Activated T-helper 17 cell treated with anti-CD3 and anti-CD28 coated beads, Interleukin-2, amount 50 U/mL, for 72 hours (primary cell): ENCODE measurements around the gene SUPT3H. TPM values are rescaled to one million over a fixed set of nuclear protein-coding genes. Genes with fewer than 3 reads are reported as not detected.

Source experiments
- ATAC-seq: fragments of 150-1000 bp; cut with Tn5 transposase; replicated peaks from 2 replicates; pipeline ENCODE4 v1.10.0; 2021; ENCODE audit warnings: mild to moderate bottlenecking, moderate library complexity
- H3K27ac Mint-ChIP-seq: one replicate; pipeline ENCODE4 v1.8.0; 2022; ENCODE audit warnings: mixed read lengths
- H3K27me3 Mint-ChIP-seq: one replicate; pipeline ENCODE4 v1.8.0; 2022; ENCODE audit warnings: mixed read lengths
- H3K36me3 Mint-ChIP-seq: one replicate; pipeline ENCODE4 v1.8.0; 2022; ENCODE audit warnings: low read depth, mild to moderate bottlenecking, mixed read lengths
- H3K4me1 Mint-ChIP-seq: one replicate; pipeline ENCODE4 v1.8.0; 2022; ENCODE audit warnings: mixed read lengths
- H3K4me3 Mint-ChIP-seq: one replicate; pipeline ENCODE4 v1.8.0; 2022; ENCODE audit warnings: mild to moderate bottlenecking, mixed read lengths
- H3K9me3 Mint-ChIP-seq: one replicate; pipeline ENCODE4 v1.8.0; 2022; ENCODE audit warnings: mixed read lengths
- total RNA-seq, 2 donors: library from RNA; stranded (reverse); gene quantifications; one replicate each; pipeline ENCODE4 v1.2.3, GENCODE V29; 2022

Gene SUPT3H
- total RNA-seq, 2 donors from 2014 or later: 12.1 to 20.0 TPM

GRCh38 chr6:45132658-45133294, 245.0 kb downstream of the SUPT3H start:
- Mint-ChIP-seq H3K27ac (no peak overlapping the region), H3K27me3 (no peaks in the 10 kb centered on the region), H3K9me3 (peaks cover 12% of the 10 kb centered on the region), H3K4me3 (no peak overlapping the region), H3K4me1 (no peaks in the 10 kb centered on the region), H3K36me3 (no peaks in the 10 kb centered on the region)
- no peak for ATAC-seq

GRCh38 chr6:45132059-45132458, 245.7 kb downstream of the SUPT3H start:
- H3K4me1 Mint-ChIP-seq: no peaks in the 10 kb centered on the region

GRCh38 chr6:45129051-45129450, 248.7 kb downstream of the SUPT3H start:
- H3K27me3 Mint-ChIP-seq: no peaks in the 10 kb centered on the region
- no peaks in the 10 kb centered on the region for H3K36me3 Mint-ChIP-seq
- H3K9me3 Mint-ChIP-seq: no peaks in the 10 kb centered on the region
- no peak overlapping the region for H3K27ac Mint-ChIP-seq
- no peak for ATAC-seq
- no peak overlapping the region for H3K4me3 Mint-ChIP-seq
- H3K4me1 Mint-ChIP-seq: no peaks in the 10 kb centered on the region

More at GRCh38 chr6:45132059-45132458, 245.7 kb downstream of the SUPT3H start:
- no peak for ATAC-seq
- H3K27me3 Mint-ChIP-seq: no peaks in the 10 kb centered on the region
- H3K36me3 Mint-ChIP-seq: no peaks in the 10 kb centered on the region
- H3K9me3 Mint-ChIP-seq: peaks cover 12% of the 10 kb centered on the region
- no peak overlapping the region for H3K27ac Mint-ChIP-seq
- no peak overlapping the region for H3K4me3 Mint-ChIP-seq

GRCh38 chr6:45127185-45127584, 250.5 kb downstream of the SUPT3H start:
- Mint-ChIP-seq H3K27ac (no peak overlapping the region), H3K36me3 (no peaks in the 10 kb centered on the region), H3K4me1 (no peaks in the 10 kb centered on the region), H3K4me3 (no peak overlapping the region), H3K9me3 (no peaks in the 10 kb centered on the region), H3K27me3 (no peaks in the 10 kb centered on the region)
- no peak for ATAC-seq

GRCh38 chr6:45126033-45126432, 251.7 kb downstream of the SUPT3H start:
- ATAC-seq: no peak
- no peaks in the 10 kb centered on the region for H3K4me1 Mint-ChIP-seq
- H3K36me3 Mint-ChIP-seq: no peaks in the 10 kb centered on the region
- no peak overlapping the region for H3K27ac Mint-ChIP-seq
- no peaks in the 10 kb centered on the region for H3K9me3 Mint-ChIP-seq
- H3K27me3 Mint-ChIP-seq: no peaks in the 10 kb centered on the region
- no peak overlapping the region for H3K4me3 Mint-ChIP-seq

- Mint-ChIP-seq H3K27ac (no peak overlapping the region), H3K4me3 (no peak overlapping the region), H3K36me3 (no peaks in the 10 kb centered on the region), H3K4me1 (no peaks in the 10 kb centered on the region), H3K9me3 (no peaks in the 10 kb centered on the region), H3K27me3 (no peaks in the 10 kb centered on the region)
- no peak for ATAC-seq
Measured at GRCh38 chr6:45123023-45123422, 254.7 kb downstream of the SUPT3H start.

- peaks cover 15% of the 10 kb centered on the region for H3K4me1 Mint-ChIP-seq
- H3K27ac Mint-ChIP-seq: no peak overlapping the region
- ATAC-seq: no peak
- no peaks in the 10 kb centered on the region for H3K9me3 Mint-ChIP-seq
- no peak overlapping the region for H3K4me3 Mint-ChIP-seq
- H3K27me3 Mint-ChIP-seq: no peaks in the 10 kb centered on the region
- H3K36me3 Mint-ChIP-seq: no peaks in the 10 kb centered on the region
Measured at GRCh38 chr6:45118754-45119153, 259.0 kb downstream of the SUPT3H start.

- no peaks in the 10 kb centered on the region for H3K36me3 Mint-ChIP-seq
- no peaks in the 10 kb centered on the region for H3K9me3 Mint-ChIP-seq
- no peaks in the 10 kb centered on the region for H3K27me3 Mint-ChIP-seq
- peak overlapping the region; percentile 27 for H3K4me3 Mint-ChIP-seq
- H3K27ac Mint-ChIP-seq: peak overlapping the region; percentile 53
- peaks cover 15% of the 10 kb centered on the region for H3K4me1 Mint-ChIP-seq
- peak; percentile 92 for ATAC-seq
Measured at GRCh38 chr6:45116714-45117410, 260.9 kb downstream of the SUPT3H start.

GRCh38 chr6:45115696-45116095, 262.0 kb downstream of the SUPT3H start:
- Mint-ChIP-seq H3K9me3 (no peaks in the 10 kb centered on the region), H3K27me3 (no peaks in the 10 kb centered on the region), H3K27ac (peak overlapping the region; percentile 53), H3K4me1 (peaks cover 15% of the 10 kb centered on the region), H3K36me3 (no peaks in the 10 kb centered on the region), H3K4me3 (peak overlapping the region; percentile 27)
- ATAC-seq: peak; percentile 58

GRCh38 chr6:45112711-45113110, 265.0 kb downstream of the SUPT3H start:
- H3K4me1 Mint-ChIP-seq: peaks cover 24% of the 10 kb centered on the region
- H3K9me3 Mint-ChIP-seq: no peaks in the 10 kb centered on the region
- no peaks in the 10 kb centered on the region for H3K36me3 Mint-ChIP-seq
- H3K27ac Mint-ChIP-seq: no peak overlapping the region
- H3K27me3 Mint-ChIP-seq: no peaks in the 10 kb centered on the region
- no peak overlapping the region for H3K4me3 Mint-ChIP-seq
- ATAC-seq: no peak

GRCh38 chr6:45109551-45109950, 268.2 kb downstream of the SUPT3H start:
- no peak for ATAC-seq
- no peaks in the 10 kb centered on the region for H3K9me3 Mint-ChIP-seq
- peaks cover 9% of the 10 kb centered on the region for H3K4me1 Mint-ChIP-seq
- no peaks in the 10 kb centered on the region for H3K36me3 Mint-ChIP-seq
- no peaks in the 10 kb centered on the region for H3K27me3 Mint-ChIP-seq
- no peak overlapping the region for H3K27ac Mint-ChIP-seq
- no peak overlapping the region for H3K4me3 Mint-ChIP-seq

- Mint-ChIP-seq H3K4me1 (peaks cover 9% of the 10 kb centered on the region), H3K27ac (no peak overlapping the region), H3K9me3 (no peaks in the 10 kb centered on the region), H3K36me3 (no peaks in the 10 kb centered on the region), H3K4me3 (no peak overlapping the region), H3K27me3 (no peaks in the 10 kb centered on the region)
- ATAC-seq: no peak
Measured at GRCh38 chr6:45105170-45105820, 272.4 kb downstream of the SUPT3H start.

- Mint-ChIP-seq H3K27ac (no peak overlapping the region), H3K9me3 (no peaks in the 10 kb centered on the region), H3K4me1 (peaks cover 9% of the 10 kb centered on the region), H3K36me3 (no peaks in the 10 kb centered on the region), H3K4me3 (no peak overlapping the region), H3K27me3 (no peaks in the 10 kb centered on the region)
- ATAC-seq: no peak
Measured at GRCh38 chr6:45104429-45104828, 273.3 kb downstream of the SUPT3H start.

GRCh38 chr6:45098256-45098655, 279.5 kb downstream of the SUPT3H start:
- H3K4me1 Mint-ChIP-seq: no peaks in the 10 kb centered on the region
- no peaks in the 10 kb centered on the region for H3K27me3 Mint-ChIP-seq

GRCh38 chr6:45094831-45095230, 282.9 kb downstream of the SUPT3H start:
- Mint-ChIP-seq H3K4me1 (no peaks in the 10 kb centered on the region), H3K27ac (no peak overlapping the region), H3K36me3 (no peaks in the 10 kb centered on the region), H3K9me3 (no peaks in the 10 kb centered on the region), H3K4me3 (no peak overlapping the region), H3K27me3 (no peaks in the 10 kb centered on the region)
- no peak for ATAC-seq

More at GRCh38 chr6:45098256-45098655, 279.5 kb downstream of the SUPT3H start:
- H3K4me3 Mint-ChIP-seq: no peak overlapping the region
- no peaks in the 10 kb centered on the region for H3K9me3 Mint-ChIP-seq
- no peak for ATAC-seq
- no peaks in the 10 kb centered on the region for H3K36me3 Mint-ChIP-seq
- no peak overlapping the region for H3K27ac Mint-ChIP-seq
